H9 (cell line): ENCODE measurements around the gene GALNT2. TPM values are rescaled to one million over a fixed set of nuclear protein-coding genes. Genes with fewer than 3 reads are reported as not detected.

Source experiments
- DNase-seq: peaks from one replicate; pipeline ENCODE4 v3.0.0-alpha.2; 2017
- H2AFZ ChIP-seq: one replicate; pipeline ENCODE4 v1.6.1; 2013; ENCODE audit warnings: mild to moderate bottlenecking, low read length, control low read depth, moderate library complexity
- H2AK5ac ChIP-seq: 2 replicates; pipeline ENCODE4 v1.6.1; 2013; ENCODE audit warnings: low read length, control low read depth, mixed read lengths; ENCODE audit not compliant: insufficient read length
- H2BK120ac ChIP-seq: one replicate; pipeline ENCODE4 v1.6.1; 2013; ENCODE audit warnings: low read depth, mild to moderate bottlenecking, low read length, control low read depth, inconsistent platforms; ENCODE audit not compliant: poor library complexity, severe bottlenecking
- H2BK12ac ChIP-seq: 2 replicates; pipeline ENCODE4 v1.6.1; 2013; ENCODE audit warnings: low read length, control low read depth, mixed read lengths, low read depth; ENCODE audit not compliant: insufficient read length
- H2BK15ac ChIP-seq: 2 replicates; pipeline ENCODE4 v1.6.1; 2013; ENCODE audit warnings: low read depth, low read length, control low read depth
- H2BK20ac ChIP-seq: one replicate; pipeline ENCODE4 v1.6.1; 2013; ENCODE audit warnings: low read depth, mild to moderate bottlenecking, low read length, control low read depth, inconsistent platforms; ENCODE audit not compliant: poor library complexity, severe bottlenecking
- H2BK5ac ChIP-seq: 2 replicates; pipeline ENCODE4 v1.6.1; 2013; ENCODE audit warnings: low read length, control low read depth, mixed read lengths; ENCODE audit not compliant: insufficient read length
- H3K14ac ChIP-seq: 2 replicates; pipeline ENCODE4 v1.6.1; 2013; ENCODE audit warnings: low read length, control low read depth; ENCODE audit not compliant: insufficient read depth
- H3K18ac ChIP-seq: 2 replicates; pipeline ENCODE4 v1.6.1; 2013; ENCODE audit warnings: low read depth, mild to moderate bottlenecking, mixed read lengths, low read length, control low read depth; ENCODE audit not compliant: insufficient read length
- H3K23ac ChIP-seq: 2 replicates; pipeline ENCODE4 v1.6.1; 2013; ENCODE audit warnings: low read length, control low read depth, mixed read lengths, low read depth; ENCODE audit not compliant: insufficient read length
- H3K23me2 ChIP-seq: 2 replicates; pipeline ENCODE4 v1.6.1; 2013; ENCODE audit warnings: low read depth, mild to moderate bottlenecking, mixed read lengths, low read length, control low read depth; ENCODE audit not compliant: insufficient read length, poor library complexity, severe bottlenecking
- H3K27ac ChIP-seq: 2 replicates; pipeline ENCODE4 v1.5.1; 2013; ENCODE audit warnings: low read length, control low read depth, mixed read lengths, low read depth; ENCODE audit not compliant: insufficient read length
- H3K27me3 ChIP-seq: 2 replicates; pipeline ENCODE4 v1.6.1; 2013; ENCODE audit warnings: low read length, control low read depth, inconsistent platforms; ENCODE audit not compliant: insufficient read depth
- H3K4ac ChIP-seq: 2 replicates; pipeline ENCODE4 v1.6.1; 2013; ENCODE audit warnings: low read depth, mild to moderate bottlenecking, control low read depth, inconsistent platforms, low read length, moderate library complexity
- H3K4me1 ChIP-seq: 2 replicates; pipeline ENCODE4 v1.6.1; 2013; ENCODE audit warnings: low read length, control low read depth, inconsistent platforms; ENCODE audit not compliant: insufficient read depth
- H3K4me2 ChIP-seq: 2 replicates; pipeline ENCODE4 v1.6.1; 2013; ENCODE audit warnings: low read length, control low read depth, mixed read lengths; ENCODE audit not compliant: insufficient read length, insufficient read depth
- H3K56ac ChIP-seq: 2 replicates; pipeline ENCODE4 v1.6.1; 2013; ENCODE audit warnings: low read depth, mild to moderate bottlenecking, mixed read lengths, low read length, control low read depth; ENCODE audit not compliant: insufficient read length
- H3K79me1 ChIP-seq: 2 replicates; pipeline ENCODE4 v1.6.1; 2013; ENCODE audit warnings: low read depth, mild to moderate bottlenecking, moderate library complexity, low read length, control low read depth, inconsistent platforms; ENCODE audit not compliant: insufficient read depth, poor library complexity, severe bottlenecking
- H3K79me2 ChIP-seq: 2 replicates; pipeline ENCODE4 v1.6.1; 2013; ENCODE audit warnings: low read length, control low read depth, inconsistent platforms; ENCODE audit not compliant: insufficient read depth
- H3K9ac ChIP-seq: 2 replicates; pipeline ENCODE4 v1.6.1; 2013; ENCODE audit warnings: low read length, control low read depth, mixed read lengths; ENCODE audit not compliant: insufficient read length; ENCODE audit errors: extremely low read depth
- H3K9me3 ChIP-seq: one replicate; pipeline ENCODE4 v1.6.1; 2013; ENCODE audit warnings: low read depth, low read length, inconsistent platforms; ENCODE audit not compliant: control insufficient read depth
- H3T11ph ChIP-seq: one replicate; pipeline ENCODE4 v1.6.1; 2013; ENCODE audit warnings: mild to moderate bottlenecking, low read length, control low read depth, inconsistent platforms
- H4K20me1 ChIP-seq: one replicate; pipeline ENCODE4 v1.6.1; 2013; ENCODE audit not compliant: control insufficient read depth, insufficient read length, insufficient read depth
- H4K5ac ChIP-seq: 2 replicates; pipeline ENCODE4 v1.6.1; 2013; ENCODE audit warnings: low read depth, mild to moderate bottlenecking, mixed read lengths, low read length, control low read depth; ENCODE audit not compliant: insufficient read length
- H4K8ac ChIP-seq: replicated peaks from 2 replicates; pipeline ENCODE4 v1.6.1; 2013; ENCODE audit warnings: low read length, control low read depth, mixed read lengths, low read depth; ENCODE audit not compliant: insufficient read length
- H4K91ac ChIP-seq: 2 replicates; pipeline ENCODE4 v1.6.1; 2013; ENCODE audit warnings: low read depth, mild to moderate bottlenecking, moderate library complexity, mixed read lengths, low read length, control low read depth; ENCODE audit not compliant: insufficient read length
- H3K27ac Mint-ChIP-seq, 3 experiments: 2 replicates in 2 of 3; 3 replicates in 1 of 3; pipeline ENCODE4 v1.8.0; 2020 to 2021; ENCODE audit warnings: mixed read lengths in 3 of 3, mild to moderate bottlenecking in 1 of 3, moderate library complexity in 1 of 3
- H3K27me3 Mint-ChIP-seq: 2 replicates; pipeline ENCODE4 v1.8.0; 2021; ENCODE audit warnings: low read depth, mild to moderate bottlenecking, moderate library complexity, mixed read lengths
- H3K36me3 Mint-ChIP-seq, 3 experiments: 2 replicates in 2 of 3; 3 replicates in 1 of 3; pipeline ENCODE4 v1.8.0; 2020 to 2021; ENCODE audit warnings: low read depth in 3 of 3, mixed read lengths in 3 of 3; ENCODE audit not compliant: insufficient read depth in 1 of 3
- H3K4me1 Mint-ChIP-seq, 2 experiments: 2 replicates each; pipeline ENCODE4 v1.8.0; 2020; ENCODE audit warnings: mixed read lengths in 2 of 2
- H3K4me3 Mint-ChIP-seq, 2 experiments: 2 replicates in 1 of 2; 3 replicates in 1 of 2; pipeline ENCODE4 v1.8.0; 2020 to 2021; ENCODE audit warnings: mild to moderate bottlenecking in 2 of 2, mixed read lengths in 2 of 2, moderate library complexity in 1 of 2
- H3K9me3 Mint-ChIP-seq, 2 experiments: 2 replicates in 1 of 2; 3 replicates in 1 of 2; pipeline ENCODE4 v1.8.0; 2020; ENCODE audit warnings: mild to moderate bottlenecking in 2 of 2, mixed read lengths in 2 of 2, moderate library complexity in 1 of 2
- WGBS: extraction: QIAGEN DNeasy Blood & Tissue Kit; methylation state at CpG from one replicate; pipeline ENCODE4 v1.1.7; 2013; ENCODE audit warnings: missing lambda C conversion rate, low lambda C conversion rate, mixed read lengths; ENCODE audit not compliant: insufficient read length; ENCODE audit errors: extremely low coverage; 5-methylcytosine and 5-hydroxymethylcytosine counted together
- total RNA-seq: library from RNA; stranded (reverse); gene quantifications from 2 replicates; pipeline ENCODE4 v1.2.1, GENCODE V29; 2021
- TF ChIP-seq, protein P1 (sequence below): fragments of 200-600 bp; sonication (generic); conservative IDR thresholded peaks from 3 replicates; pipeline ENCODE4 v1.8.0; 2021; ENCODE audit warnings: antibody characterized with exemption, mild to moderate bottlenecking

GALNT2 gene
- total RNA-seq, 1 experiment from 2014 or later = 57.6 TPM

DNA sequence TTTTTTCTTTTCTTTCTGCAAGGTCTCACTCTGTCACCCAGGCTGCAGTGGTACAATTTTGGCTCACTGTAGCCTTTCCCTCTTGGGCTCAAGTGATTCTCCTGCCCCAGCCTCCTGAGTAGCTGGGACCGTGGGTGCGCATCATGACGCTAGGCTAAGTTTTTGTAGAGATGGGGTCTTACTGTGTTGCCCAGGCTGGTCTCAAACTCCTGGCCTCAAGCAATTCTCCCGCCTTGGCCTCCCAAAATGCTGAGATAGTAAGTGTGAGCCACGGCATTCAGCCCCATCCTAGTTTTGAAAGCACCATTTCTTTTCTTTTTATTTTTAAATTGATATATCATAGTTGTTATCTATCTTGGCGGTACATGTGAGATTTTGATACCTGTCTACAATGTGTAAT lies 140.6 kb downstream of the GALNT2 start:
- no peak overlapping the region for H3K4ac ChIP-seq
- no peak overlapping the region for H2AFZ ChIP-seq
- no peak overlapping the region for H3T11ph ChIP-seq
- H2BK5ac ChIP-seq = no peak overlapping the region
- no peak overlapping the region for H2BK12ac ChIP-seq
- H3K56ac ChIP-seq = no peak overlapping the region
- no peak overlapping the region for H4K91ac ChIP-seq
- WGBS = no CpG with 5 or more reads among the region's 6 CpGs
- no peak overlapping the region for H3K4me2 ChIP-seq
- no peaks in the 10 kb centered on the region for H3K23me2 ChIP-seq
- no peak overlapping the region for H4K5ac ChIP-seq
- H3K79me1 ChIP-seq = no peaks in the 10 kb centered on the region
- no peak overlapping the region for H2AK5ac ChIP-seq
- no peak for DNase-seq
- no peak overlapping the region for H3K9ac ChIP-seq
- no peaks in the 10 kb centered on the region for H3K9me3 ChIP-seq
- H2BK120ac ChIP-seq = no peak overlapping the region
- H3K18ac ChIP-seq = no peak overlapping the region
- Mint-ChIP-seq H3K9me3 (no peaks in the 10 kb centered on the region), H3K4me3 (no peak overlapping the region), H3K4me1 (peaks cover 21 to 25% of the 10 kb centered on the region in 2 experiments), H3K27me3 (no peaks in the 10 kb centered on the region), H3K27ac (peak overlapping the region in 1 of 3 experiments; percentile 28; a peak in 1 of 7 replicates), H3K36me3 (peaks cover 4 to 17% (median 9%) of the 10 kb centered on the region in 3 experiments; a peak in 6 of 7 replicates)
- no peaks in the 10 kb centered on the region for H3K4me1 ChIP-seq
- H3K23ac ChIP-seq = no peak overlapping the region
- H3K27ac ChIP-seq = no peak overlapping the region
- H3K79me2 ChIP-seq = no peaks in the 10 kb centered on the region
- H4K8ac ChIP-seq = no peak overlapping the region
- H2BK15ac ChIP-seq = no peak overlapping the region
- H3K27me3 ChIP-seq = no peaks in the 10 kb centered on the region
- H3K14ac ChIP-seq = no peak overlapping the region
- no peak overlapping the region for H2BK20ac ChIP-seq
- no peaks in the 10 kb centered on the region for H4K20me1 ChIP-seq
- TF ChIP-seq, protein P1, sequence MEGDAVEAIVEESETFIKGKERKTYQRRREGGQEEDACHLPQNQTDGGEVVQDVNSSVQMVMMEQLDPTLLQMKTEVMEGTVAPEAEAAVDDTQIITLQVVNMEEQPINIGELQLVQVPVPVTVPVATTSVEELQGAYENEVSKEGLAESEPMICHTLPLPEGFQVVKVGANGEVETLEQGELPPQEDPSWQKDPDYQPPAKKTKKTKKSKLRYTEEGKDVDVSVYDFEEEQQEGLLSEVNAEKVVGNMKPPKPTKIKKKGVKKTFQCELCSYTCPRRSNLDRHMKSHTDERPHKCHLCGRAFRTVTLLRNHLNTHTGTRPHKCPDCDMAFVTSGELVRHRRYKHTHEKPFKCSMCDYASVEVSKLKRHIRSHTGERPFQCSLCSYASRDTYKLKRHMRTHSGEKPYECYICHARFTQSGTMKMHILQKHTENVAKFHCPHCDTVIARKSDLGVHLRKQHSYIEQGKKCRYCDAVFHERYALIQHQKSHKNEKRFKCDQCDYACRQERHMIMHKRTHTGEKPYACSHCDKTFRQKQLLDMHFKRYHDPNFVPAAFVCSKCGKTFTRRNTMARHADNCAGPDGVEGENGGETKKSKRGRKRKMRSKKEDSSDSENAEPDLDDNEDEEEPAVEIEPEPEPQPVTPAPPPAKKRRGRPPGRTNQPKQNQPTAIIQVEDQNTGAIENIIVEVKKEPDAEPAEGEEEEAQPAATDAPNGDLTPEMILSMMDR = no peak
